NCI-H146 treated with DMSO at 0.1 percent for 48 hours (cell line): ENCODE data around the gene DNPEP.
"Not testable (repeated sequence)": the region's sequence is repeated elsewhere in the genome, so short reads cannot be mapped to it uniquely, and the experiment has no call there.

Experiments
- DNase-seq: peaks from one replicate; lab custom pipeline; 2025; ENCODE audit not compliant: unreplicated experiment; lab: John Stamatoyannopoulos, UW

The DNPEP gene

DNA sequence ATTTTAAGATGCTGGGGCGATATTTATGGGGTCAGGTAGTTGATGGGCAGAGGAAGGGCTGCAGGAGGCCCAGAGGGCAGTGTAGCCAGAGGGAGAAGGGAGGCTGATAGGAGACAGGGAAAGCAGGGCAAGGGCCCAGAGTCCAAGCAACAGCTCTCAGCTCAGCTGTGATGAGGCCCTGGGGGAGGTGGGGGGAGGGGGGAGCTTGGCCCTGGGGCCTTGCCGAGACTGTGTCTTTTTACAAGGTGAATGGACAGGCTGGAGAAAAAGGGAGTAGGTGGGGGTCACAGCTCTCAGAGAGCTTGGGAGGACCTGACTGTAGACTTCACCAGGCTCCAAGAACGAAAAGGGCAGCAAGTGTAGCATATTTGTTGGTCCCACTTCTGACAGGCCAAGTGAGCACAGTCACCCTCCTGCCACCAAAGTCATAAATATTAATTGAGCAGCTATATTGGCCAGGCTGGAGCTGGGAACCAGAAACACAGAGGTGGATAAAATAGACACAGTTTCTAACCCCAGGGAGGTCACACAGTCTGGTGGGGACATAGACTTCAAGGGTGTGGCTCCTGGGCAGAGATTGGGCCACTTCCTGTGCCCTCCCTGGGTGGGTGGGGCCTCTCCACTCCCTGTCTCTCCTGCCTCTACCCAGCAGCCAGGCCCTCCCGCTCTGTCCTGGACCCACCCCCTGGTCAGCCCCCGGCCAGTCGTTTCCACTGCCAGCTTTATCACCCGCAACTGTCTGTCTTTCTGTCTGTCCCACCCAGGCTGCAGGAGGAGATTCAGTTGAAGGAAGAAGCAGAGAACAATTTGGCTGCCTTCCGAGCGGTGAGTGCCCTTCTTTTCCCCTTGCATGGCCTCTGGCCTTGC is 31.9 kb upstream of the DNPEP start:
- DNase-seq, result no peak

DNA sequence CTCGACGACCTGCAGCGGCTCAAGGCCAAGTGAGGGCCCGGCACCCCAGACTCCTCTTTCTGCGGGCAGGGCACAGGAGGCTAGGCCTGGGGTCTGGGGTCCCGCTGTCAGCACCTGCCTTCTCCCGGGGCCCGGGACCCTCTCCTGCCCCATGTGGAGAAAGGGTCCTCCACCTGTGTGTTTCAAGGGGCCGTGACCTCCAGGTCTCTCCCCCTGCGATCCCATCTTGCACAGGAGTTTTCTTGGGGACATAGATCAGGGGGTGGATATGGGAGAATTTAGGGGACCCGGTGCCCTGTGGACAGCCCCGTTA is 31.3 kb upstream of the DNPEP start:
- no peak for DNase-seq

DNA sequence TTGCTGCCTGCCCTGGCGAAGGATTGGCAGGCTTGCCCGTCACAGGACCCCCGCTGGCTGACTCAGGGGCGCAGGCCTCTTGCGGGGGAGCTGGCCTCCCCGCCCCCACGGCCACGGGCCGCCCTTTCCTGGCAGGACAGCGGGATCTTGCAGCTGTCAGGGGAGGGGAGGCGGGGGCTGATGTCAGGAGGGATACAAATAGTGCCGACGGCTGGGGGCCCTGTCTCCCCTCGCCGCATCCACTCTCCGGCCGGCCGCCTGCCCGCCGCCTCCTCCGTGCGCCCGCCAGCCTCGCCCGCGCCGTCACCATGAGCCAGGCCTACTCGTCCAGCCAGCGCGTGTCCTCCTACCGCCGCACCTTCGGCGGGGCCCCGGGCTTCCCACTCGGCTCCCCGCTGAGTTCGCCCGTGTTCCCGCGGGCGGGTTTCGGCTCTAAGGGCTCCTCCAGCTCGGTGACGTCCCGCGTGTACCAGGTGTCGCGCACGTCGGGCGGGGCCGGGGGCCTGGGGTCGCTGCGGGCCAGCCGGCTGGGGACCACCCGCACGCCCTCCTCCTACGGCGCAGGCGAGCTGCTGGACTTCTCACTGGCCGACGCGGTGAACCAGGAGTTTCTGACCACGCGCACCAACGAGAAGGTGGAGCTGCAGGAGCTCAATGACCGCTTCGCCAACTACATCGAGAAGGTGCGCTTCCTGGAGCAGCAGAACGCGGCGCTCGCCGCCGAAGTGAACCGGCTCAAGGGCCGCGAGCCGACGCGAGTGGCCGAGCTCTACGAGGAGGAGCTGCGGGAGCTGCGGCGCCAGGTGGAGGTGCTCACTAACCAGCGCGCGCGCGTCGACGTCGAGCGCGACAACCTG is 30.7 kb upstream of the DNPEP start, which contains the start of gene DES:
Gene DES (plus strand): TSS at position 223 of the 857 bp plus-strand sequence. CDS start 86 bp downstream, at position 309.
- DNase-seq, result no peak

DNA sequence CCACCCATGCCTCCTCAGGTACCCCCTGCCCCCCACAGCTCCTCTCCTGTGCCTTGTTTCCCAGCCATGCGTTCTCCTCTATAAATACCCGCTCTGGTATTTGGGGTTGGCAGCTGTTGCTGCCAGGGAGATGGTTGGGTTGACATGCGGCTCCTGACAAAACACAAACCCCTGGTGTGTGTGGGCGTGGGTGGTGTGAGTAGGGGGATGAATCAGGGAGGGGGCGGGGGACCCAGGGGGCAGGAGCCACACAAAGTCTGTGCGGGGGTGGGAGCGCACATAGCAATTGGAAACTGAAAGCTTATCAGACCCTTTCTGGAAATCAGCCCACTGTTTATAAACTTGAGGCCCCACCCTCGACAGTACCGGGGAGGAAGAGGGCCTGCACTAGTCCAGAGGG is 29.7 kb upstream of the DNPEP start:
- DNase-seq, result no peak

DNA sequence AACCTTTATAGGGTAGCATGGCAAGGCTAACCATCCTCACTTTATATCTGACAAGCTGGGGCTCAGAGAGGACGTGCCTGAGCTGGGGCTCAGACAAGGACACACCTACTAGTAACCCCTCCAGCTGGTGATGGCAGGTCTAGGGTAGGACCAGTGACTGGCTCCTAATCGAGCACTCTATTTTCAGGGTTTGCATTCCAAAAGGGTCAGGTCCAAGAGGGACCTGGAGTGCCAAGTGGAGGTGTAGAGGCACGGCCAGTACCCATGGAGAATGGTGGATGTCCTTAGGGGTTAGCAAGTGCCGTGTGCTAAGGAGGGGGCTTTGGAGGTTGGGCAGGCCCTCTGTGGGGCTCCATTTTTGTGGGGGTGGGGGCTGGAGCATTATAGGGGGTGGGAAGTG is 29.2 kb upstream of the DNPEP start:
- no peak for DNase-seq

DNA sequence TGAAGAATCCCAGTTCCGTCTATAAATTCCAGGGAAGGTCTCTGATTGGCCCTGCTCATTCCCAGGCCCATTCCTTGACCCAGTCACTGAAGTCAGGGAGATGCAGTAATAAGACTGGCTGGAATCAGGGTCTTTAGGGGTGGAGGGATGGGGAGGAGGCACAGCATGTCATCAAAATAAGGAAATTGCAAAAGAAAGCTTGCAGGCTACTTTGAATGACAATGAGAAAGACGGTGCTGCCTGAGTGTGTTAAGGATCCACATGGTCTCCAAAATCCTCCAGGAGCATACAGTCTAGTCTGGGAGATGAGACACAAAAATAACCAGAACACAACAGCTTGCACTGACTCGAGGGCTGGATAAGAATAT is 28.5 kb upstream of the DNPEP start:
- DNase-seq, result no peak

DNA sequence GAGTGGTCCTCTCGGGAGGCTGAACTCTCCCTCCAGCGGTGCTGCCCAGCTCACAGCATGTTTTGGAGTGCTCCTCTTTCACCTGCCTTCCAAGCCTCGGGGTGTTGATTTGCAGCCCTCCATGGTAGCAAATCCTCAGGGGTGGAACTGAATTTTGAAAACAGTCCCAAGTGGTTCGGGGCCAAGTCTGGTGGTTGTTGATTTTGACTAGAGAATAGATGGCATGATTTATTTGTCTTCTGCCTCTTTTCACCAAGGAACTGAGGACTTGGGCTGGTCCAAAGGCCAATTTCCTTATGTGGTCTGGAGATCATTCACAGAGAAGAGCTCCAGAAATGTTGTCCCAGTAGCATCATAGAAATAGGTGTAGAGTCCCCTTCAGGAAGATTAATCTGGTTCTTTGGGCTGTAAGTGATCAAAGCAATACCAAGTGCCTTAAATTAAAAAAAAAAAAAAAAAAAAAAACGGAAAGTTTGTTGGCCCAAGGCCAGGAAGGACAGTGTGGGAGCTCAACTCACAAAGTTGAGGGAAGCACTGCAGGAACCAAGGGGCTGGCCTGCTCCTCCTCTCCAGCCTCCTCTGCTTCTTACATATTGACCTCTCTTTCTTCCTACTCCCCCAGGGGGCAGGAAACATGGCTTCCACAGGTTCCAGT is 28.0 kb upstream of the DNPEP start:
- DNase-seq, result no peak

DNA sequence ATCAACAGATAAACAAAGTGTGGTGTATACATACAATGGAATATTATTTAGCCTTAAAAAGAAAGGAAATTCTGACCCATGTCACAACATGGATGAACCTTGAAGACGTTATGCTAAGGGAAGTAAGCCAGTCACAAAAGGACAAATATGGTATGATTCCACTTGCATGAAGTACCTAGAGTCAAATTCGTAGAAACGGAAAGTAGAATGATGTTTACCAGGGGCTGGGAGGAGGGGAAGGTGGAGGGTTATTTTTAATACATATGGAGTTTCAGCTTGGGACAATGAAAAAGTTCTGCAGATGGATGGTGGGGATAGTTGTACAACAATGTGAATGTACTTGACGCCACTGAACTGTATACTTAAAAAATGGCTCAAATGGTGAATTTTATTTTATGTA is 27.1 kb upstream of the DNPEP start:
- DNase-seq, result no peak

DNA sequence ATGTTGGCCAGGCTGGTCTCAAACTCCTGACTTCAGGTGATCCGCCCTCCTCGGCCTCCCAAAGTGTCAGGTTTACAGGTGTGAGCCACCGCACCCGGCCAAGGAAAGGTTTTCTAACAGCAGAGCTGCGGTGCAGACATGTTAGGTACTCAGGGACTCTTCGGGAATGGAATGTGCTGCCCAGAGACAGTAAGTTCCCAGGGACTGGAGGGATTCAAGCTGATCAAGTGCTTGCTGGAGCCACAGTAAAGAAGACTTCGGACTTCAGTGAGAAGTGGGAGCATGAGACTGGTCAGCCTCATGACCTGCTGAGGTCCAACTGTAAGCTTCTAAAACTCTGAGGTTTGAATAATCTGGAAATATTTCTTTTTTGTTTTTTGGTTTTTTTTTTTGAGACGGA is 22.7 kb upstream of the DNPEP start:
- no peak for DNase-seq

DNA sequence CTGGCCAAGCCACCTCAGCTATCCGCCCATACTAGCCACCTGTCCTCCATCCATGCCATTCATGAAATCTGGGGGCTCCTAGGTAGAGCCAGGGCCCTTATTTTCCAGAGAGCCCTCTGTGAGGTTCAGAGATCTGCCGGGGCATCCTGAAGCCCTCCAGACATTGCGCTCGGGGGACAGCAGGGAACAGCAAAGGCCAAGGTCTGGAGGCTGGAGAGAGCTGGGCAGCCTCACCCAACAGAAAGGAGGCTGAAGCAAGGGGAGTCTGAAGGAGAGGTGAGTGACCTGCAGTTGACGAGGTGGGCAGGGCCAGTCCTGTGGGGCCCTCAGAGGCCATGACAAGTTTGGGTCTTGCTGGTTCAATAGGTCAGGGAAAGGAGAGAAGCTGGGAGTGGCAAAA is 21.9 kb upstream of the DNPEP start:
- DNase-seq, result no peak

DNA sequence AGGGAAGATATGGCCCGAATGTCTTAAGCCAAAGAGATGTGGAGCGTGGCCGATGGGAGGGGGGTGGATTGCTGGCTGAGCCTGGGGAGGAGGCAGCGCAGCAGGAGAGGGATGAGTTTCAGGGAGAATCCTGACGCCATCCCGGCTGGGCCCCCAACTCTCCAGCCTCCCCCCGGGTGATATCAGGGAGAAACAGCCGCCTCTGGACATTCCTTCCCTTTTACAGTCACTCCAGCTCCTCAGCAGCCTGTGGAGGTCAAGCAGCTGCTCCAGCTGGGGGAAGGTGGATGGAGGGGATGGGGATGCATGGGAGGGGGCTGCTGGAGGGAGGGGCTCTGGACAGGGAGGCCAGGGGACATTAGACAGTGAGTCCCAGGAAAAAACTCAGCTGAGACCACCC is 20.9 kb upstream of the DNPEP start:
- DNase-seq, result no peak

DNA sequence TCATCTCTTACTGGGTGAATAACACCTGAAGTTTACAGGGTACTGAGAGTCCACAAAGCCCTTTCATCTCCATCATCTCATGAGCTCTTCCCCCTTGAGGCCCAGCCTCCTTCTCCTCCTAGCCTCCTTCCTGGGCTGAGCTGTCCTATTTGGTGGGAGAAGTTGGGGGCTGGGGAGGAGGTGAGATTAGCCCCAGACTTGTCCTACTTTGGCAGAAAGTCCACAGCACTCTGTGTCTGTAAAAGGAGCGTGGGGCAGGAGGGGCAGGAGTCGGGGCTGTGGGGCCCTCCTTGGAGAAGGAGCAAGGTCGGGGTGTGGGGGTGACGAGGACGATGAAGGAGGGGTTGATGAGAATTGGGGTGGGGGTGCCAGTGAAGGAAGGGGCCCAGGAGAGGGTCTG is 20.5 kb upstream of the DNPEP start:
- DNase-seq, result no peak

DNA sequence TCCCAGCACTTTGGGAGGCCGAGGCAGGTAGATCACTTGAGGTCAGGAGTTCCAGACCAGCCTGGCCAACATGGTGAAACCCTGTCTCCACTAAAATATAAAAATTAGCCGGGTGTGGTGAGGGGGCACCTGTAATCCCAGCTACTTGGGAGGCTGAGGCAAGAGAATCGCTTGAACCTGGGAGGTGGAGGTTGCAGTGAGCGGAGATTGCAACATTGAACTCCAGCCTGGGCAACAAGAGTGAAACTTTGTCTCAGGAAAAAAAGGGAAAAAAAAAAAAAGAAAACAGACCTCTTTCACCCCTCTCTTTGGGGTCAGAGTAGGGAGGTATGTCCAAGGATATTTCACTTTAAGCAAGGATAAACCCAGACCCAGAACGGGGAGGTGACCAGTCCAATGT is 19.6 kb upstream of the DNPEP start:
- not testable (repeated sequence) for DNase-seq

DNA sequence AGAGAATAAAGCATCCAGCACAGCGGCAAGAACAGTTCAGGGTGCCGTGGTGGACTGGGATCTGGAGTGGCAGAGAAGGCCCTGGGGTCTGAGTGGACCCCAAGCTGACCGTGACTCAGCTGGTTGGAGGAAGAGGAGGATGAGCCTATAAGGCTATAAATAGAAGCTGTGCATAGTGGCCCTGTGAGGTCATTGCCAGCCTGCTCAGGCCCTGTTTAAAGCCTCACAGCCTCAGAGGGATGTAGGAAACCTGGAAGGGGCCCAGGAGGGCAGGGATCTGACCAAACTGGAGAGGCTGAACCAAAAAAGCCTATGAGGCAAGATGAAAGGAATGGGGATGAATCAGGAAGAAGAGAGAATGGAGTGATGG is 19.1 kb upstream of the DNPEP start:
- DNase-seq, result no peak

DNA sequence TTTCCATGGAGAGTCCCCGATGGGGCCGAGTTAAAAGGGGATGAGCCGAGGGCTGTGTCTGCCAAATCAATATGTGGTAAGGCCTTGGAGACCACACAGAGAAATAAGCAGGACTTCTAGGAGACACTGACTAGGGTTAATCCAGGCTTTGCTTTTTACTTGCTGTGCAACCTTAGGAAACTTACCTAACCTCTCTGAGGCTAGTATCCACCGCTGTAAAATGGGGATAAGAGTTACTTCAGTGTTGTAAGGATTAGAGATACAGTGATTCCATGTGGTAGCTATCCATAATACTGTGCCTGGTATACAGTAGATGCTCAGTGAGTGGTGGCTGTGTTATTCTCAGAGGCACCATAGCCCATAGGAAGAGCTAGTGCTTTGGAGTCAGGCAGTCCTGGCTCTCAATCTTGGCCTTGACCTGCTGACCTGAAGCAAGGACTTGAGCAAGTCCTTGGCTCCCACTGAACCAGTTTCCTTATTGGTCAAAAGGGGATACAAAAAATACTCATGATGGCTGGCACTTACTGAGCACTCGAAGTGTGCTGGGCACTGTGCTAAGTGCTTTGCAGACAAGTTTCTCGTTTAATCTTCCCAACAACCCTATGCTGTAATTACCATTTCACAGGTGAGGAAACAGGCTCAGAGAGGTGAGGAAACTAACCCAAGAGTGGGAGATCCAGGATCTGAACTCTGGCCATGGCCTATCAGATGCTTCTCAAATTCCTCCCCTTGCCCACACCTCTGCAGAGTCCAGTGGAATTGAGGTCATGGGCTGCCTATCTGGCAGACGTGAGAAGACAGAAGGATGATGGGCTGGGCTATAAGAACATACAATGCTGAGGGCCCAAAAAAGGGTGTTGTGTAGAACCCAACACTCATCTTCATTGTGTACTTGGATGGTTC is 18.5 kb upstream of the DNPEP start:
- no peak for DNase-seq

DNA sequence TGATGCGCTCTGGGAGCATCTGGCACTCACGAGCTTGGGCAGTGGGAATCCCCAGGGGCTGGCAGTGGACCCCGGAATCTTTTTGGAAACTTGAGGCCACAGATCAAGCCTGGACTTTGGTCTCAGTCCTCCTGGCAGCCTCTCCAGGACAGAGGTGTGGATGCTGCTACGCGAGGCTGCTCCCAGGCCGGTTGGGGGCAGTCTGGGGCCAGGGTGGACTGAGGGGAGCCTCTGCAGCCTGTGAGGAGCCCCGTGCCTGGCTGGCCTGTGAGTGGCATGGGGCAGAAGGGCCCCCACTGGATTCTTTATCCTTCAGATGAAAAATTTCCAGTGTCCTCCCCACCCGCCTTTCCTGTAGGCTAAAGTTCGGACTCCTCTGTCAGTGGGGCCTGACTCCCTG is 17.7 kb upstream of the DNPEP start:
- no peak for DNase-seq

DNA sequence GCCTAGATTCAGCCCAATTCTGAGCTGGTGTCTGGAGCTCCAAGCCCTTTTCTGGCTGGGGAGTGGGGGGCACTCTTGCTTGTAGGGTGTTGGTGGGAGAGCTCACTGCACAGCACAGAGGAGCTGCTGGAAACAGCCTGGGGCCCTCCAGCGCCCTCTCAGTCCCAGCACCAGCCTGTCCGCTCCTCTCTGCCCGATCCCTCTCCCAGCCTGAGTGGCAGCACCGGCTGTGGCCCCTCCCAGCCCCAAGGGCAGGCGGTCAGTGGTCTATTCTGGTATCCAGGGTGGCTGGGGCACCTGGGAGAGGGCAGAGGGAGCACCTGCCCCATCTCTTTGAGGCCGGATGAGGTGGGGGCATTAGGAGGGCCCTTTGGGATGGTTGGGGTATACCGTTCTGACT is 17.2 kb upstream of the DNPEP start:
- no peak for DNase-seq

DNA sequence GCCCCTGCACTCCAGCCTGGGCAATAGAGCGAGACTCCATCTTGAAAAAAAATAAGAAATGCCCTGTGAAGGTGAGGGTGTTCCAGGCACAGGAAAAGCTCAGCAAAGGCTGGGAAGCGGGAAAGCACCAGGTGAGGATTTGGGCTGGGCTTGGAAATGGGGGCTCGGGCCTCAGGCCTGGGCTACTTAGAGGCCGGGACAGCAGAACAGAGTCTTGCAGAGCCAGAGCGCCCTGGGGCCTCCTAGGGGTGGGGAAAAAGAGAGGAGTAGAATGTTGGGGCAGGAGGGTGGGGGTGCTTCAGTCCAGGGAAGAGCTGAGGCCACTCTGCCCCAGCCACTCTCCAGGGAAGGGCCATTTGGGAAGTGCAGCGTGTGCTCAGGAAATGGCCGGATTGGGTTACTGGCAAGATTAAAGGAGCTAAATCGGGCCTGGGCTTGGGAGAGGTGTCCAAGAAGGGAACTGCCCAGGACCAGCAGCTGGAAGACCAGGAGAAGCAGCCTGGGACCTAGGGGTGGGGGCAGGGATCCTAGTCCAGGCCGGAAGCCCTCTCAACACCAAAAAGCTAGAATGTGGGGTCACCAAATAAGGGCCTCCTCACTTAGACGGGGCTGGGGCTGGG is 16.7 kb upstream of the DNPEP start:
- no peak for DNase-seq

DNA sequence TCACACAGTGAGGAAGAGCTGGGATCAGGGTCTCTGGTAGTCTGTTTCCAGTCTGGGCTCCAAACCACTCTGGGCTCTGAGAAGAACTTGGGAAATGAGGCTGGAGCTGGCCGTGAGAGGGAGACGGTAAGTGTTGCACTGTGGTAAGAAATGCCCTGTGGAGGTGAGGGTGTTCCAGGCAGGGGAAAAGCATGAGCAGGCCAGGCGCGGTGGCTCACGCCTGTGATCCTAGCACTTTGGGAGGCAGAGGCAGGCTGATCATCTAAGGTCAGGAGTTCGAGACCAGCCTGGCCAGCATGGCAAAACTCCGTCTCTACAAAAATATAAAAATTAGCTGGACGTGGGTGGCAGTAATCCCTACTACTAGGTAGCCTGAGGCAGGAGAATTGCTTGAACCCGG is 16.1 kb upstream of the DNPEP start:
- no peak for DNase-seq

DNA sequence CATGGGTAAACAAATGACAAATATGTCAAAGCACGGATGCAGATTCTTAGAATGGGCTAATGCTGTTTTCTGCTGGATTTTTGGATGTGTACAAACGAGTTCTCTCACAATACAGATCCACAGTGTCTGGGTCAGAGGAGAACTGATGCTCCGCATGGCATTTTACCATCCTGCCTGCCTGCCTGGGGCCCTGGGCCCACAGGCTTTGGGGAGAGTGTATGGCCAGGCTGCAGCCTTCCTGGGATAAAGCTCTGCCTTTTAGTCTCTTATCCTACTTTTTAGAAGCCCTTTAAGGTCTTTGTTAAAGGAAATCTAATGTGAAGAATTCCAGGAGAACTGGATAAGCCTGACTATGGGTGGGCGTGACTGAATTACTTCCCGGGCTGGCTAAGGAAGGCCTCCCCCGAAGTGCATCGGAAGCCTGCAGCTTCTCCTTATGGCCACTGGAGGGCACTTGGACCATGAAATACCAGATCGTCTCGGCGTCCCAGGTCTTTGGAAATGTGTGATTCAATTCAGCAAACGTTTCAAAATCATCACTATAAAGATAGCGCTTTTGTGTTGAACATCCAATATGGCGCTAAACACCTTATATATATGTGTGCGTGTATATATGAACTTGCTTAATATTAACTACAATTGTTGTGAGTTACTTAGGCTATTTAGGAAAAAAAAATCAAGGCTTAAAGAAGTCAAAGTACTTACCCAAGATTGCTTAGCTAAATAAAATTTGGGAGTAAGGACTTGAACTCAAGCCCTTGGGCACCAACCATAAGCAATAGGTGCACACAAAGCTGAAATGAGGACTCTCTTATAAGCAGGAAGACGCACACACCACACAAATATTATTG is 15.2 kb upstream of the DNPEP start:
- DNase-seq, result peak; percentile 44
